ENCODE results near the gene SWSAP1. TPM values are rescaled to one million over a fixed set of nuclear protein-coding genes. Genes with fewer than 3 reads are reported as not detected.

SWSAP1 gene
- total and polyA plus RNA-seq, 2 of the 8 experiments (the other 6 are each of a cell fraction or from before 2014, with no cell fraction given): 3.1 to 5.2 TPM

DNA sequence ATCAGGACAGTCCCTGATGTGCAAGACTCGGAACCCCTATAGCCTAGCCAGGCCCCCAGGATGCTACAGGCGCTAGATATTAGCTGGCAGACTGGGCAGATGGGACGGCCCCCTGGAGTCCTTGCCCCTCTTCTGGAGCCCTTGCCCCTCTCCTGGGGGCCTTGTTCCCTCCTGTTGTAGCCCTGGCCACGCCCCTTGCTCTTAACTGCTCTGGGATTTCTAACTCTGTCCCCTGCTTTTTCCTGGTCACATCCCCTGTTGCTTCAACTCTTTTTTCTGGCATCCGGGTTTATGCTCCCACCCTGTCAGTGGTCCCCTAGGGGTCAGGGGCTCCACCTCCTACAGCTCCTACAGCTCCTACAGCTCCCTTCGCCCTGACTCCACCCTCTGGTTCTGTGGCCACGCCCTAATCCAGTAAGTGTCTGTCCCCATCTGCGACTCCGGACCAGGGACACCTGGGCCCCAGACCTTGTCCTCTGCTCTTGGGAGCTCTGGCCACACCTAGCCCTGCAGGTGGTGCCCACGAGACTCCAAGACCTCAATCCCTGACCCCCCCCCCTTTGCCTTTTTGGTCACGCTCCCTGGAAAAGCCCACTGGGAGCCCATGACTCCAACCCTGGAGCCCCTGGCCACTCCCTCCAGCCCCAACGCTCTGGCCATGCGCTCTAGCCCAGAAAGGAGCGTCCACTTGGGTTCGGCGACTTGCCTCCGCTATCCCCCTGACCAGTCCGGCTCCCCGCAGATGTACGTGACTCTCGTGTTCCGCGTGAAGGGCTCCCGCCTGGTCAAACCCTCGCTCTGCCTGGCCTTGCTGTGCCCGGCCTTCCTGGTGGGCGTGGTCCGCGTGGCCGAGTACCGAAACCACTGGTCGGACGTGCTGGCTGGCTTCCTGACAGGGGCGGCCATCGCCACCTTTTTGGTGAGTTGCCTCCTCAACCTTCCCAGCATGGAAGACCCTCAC lies 12.4 kb upstream of the SWSAP1 start (continued):
- TF ChIP-seq CHD1 (IDR thresholded peaks at IDR 0.05; ENCODE audit: low read depth, low read length): no peak
- no peak for TF ChIP-seq NRF1 (IDR thresholded peaks at IDR 0.05; ENCODE audit: low read depth, low read length)
- TF ChIP-seq GABPA (IDR thresholded peaks at IDR 0.05; ENCODE audit: borderline replicate concordance, insufficient read depth, low read length): 0 out of 2 replicates have a peak, but pooled peaks have one; percentile 22
- TF ChIP-seq FOSL1 (IDR thresholded peaks at IDR 0.05; ENCODE audit: insufficient read depth, low read depth, low read length): no peak
- TF ChIP-seq NANOG (IDR thresholded peaks at IDR 0.05; ENCODE audit: insufficient read depth, low read depth, low read length, poor library complexity, severe bottlenecking): no peak
- TF ChIP-seq, protein P1, sequence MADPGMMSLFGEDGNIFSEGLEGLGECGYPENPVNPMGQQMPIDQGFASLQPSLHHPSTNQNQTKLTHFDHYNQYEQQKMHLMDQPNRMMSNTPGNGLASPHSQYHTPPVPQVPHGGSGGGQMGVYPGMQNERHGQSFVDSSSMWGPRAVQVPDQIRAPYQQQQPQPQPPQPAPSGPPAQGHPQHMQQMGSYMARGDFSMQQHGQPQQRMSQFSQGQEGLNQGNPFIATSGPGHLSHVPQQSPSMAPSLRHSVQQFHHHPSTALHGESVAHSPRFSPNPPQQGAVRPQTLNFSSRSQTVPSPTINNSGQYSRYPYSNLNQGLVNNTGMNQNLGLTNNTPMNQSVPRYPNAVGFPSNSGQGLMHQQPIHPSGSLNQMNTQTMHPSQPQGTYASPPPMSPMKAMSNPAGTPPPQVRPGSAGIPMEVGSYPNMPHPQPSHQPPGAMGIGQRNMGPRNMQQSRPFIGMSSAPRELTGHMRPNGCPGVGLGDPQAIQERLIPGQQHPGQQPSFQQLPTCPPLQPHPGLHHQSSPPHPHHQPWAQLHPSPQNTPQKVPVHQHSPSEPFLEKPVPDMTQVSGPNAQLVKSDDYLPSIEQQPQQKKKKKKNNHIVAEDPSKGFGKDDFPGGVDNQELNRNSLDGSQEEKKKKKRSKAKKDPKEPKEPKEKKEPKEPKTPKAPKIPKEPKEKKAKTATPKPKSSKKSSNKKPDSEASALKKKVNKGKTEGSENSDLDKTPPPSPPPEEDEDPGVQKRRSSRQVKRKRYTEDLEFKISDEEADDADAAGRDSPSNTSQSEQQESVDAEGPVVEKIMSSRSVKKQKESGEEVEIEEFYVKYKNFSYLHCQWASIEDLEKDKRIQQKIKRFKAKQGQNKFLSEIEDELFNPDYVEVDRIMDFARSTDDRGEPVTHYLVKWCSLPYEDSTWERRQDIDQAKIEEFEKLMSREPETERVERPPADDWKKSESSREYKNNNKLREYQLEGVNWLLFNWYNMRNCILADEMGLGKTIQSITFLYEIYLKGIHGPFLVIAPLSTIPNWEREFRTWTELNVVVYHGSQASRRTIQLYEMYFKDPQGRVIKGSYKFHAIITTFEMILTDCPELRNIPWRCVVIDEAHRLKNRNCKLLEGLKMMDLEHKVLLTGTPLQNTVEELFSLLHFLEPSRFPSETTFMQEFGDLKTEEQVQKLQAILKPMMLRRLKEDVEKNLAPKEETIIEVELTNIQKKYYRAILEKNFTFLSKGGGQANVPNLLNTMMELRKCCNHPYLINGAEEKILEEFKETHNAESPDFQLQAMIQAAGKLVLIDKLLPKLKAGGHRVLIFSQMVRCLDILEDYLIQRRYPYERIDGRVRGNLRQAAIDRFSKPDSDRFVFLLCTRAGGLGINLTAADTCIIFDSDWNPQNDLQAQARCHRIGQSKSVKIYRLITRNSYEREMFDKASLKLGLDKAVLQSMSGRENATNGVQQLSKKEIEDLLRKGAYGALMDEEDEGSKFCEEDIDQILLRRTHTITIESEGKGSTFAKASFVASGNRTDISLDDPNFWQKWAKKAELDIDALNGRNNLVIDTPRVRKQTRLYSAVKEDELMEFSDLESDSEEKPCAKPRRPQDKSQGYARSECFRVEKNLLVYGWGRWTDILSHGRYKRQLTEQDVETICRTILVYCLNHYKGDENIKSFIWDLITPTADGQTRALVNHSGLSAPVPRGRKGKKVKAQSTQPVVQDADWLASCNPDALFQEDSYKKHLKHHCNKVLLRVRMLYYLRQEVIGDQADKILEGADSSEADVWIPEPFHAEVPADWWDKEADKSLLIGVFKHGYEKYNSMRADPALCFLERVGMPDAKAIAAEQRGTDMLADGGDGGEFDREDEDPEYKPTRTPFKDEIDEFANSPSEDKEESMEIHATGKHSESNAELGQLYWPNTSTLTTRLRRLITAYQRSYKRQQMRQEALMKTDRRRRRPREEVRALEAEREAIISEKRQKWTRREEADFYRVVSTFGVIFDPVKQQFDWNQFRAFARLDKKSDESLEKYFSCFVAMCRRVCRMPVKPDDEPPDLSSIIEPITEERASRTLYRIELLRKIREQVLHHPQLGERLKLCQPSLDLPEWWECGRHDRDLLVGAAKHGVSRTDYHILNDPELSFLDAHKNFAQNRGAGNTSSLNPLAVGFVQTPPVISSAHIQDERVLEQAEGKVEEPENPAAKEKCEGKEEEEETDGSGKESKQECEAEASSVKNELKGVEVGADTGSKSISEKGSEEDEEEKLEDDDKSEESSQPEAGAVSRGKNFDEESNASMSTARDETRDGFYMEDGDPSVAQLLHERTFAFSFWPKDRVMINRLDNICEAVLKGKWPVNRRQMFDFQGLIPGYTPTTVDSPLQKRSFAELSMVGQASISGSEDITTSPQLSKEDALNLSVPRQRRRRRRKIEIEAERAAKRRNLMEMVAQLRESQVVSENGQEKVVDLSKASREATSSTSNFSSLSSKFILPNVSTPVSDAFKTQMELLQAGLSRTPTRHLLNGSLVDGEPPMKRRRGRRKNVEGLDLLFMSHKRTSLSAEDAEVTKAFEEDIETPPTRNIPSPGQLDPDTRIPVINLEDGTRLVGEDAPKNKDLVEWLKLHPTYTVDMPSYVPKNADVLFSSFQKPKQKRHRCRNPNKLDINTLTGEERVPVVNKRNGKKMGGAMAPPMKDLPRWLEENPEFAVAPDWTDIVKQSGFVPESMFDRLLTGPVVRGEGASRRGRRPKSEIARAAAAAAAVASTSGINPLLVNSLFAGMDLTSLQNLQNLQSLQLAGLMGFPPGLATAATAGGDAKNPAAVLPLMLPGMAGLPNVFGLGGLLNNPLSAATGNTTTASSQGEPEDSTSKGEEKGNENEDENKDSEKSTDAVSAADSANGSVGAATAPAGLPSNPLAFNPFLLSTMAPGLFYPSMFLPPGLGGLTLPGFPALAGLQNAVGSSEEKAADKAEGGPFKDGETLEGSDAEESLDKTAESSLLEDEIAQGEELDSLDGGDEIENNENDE (IDR thresholded peaks at IDR 0.05; ENCODE audit: insufficient replicate concordance, low read length): no peak
- TF ChIP-seq PHF8 (conservative IDR thresholded peaks at IDR 0.05; ENCODE audit: low read depth, low read length): no peak
- peak; percentile 45 for TF ChIP-seq SAP30 (IDR thresholded peaks at IDR 0.05; ENCODE audit: insufficient read depth, insufficient replicate concordance, low read length)
